GM19025 (cell line): ENCODE measurements around the gene COL5A1.

Experiments used
- ATAC-seq: cut with Tn5 transposase; IDR thresholded peaks from one replicate; pipeline ENCODE4 v1.9.1; 2021; ENCODE audit warnings: mild to moderate bottlenecking, low read depth, moderate library complexity; ENCODE audit not compliant: unreplicated experiment

COL5A1 gene

DNA sequence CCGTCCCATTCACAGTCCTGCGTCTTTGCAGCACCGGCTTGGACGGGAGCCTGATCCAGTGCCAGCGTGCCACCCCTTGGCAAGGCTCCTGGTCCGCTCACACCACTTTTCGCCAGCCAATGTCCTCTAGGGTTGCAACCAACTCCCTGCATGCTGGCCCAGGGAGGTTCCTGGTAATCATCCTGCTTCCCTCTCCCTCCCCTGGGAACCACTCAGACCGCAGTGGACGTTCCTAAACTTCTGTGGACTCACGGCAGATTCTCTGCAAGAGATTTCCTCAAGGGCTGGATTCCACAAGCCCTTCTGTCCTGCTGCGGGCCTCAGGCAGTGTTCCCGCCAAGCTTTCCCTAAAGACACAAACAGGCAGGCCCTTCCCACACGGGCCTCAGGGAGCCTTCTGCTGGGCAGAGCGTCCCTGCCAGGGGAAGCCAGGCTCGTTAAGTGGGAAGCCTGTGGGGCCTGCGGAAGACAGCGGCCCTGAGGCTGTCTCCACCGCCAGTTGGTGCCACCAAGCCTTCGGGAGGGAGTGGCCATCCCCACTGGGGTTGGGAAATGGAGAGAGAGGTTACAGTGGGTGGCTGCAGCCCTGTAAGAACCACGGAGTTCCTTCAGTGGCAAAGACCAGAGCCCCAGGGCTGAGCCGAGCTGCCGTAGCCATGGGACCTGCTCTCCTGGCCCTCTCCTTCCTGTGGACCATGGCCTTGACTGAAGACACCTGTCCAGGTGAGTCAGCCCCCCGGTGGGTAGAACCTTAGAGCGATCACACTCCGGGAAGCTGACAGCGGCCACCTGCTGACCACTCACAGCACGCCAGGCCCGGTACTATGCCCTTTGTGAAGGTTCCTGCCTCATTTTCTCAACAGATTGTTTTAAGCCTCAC is 222.6 kb downstream of the COL5A1 start:
- ATAC-seq, result no peak

- no peak for ATAC-seq
These were observed 223.2 kb downstream of the COL5A1 start for GRCh38 chr9:134864821-134865190.

- ATAC-seq, result no peak
These were observed 226.5 kb downstream of the COL5A1 start for GRCh38 chr9:134867917-134868750.

DNA sequence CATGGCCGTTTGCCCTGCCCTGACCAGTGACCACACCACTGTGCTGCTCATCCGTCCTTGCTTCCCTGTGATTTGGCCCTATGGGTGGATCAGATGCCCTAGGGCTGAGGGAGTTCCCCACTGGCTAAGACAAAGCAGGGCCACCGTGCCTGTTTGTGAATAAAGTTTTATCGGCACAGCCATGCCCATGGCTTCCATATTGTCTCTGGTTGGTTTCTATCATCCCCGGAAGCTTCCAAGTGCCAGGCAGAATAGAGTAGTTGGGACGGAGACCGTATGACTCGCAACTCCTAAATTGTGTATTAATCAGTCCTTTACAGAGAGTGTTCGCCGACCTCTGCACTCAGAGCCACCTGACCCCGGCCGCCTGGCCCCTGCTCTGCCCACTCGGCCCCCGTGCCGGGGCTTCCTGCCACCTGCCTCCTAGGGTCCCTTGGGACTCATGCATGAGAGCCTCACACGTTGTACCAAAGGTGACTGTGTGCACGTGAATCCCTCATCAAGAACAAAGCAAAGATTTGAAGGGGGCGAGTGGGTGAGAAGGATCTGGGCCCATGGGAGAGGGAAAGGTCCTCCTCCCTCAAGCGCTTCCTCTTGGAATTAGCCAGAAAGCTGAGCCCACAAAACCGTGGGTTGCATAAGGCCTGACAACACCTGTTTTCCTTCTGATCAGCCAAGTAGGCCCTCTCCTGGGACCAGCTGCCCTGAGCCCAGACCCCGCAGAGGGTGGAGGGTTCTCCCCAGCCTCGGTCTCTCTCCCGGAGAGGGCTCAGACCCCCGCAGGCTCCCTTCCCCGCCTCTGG is 227.3 kb downstream of the COL5A1 start:
- no peak for ATAC-seq

DNA sequence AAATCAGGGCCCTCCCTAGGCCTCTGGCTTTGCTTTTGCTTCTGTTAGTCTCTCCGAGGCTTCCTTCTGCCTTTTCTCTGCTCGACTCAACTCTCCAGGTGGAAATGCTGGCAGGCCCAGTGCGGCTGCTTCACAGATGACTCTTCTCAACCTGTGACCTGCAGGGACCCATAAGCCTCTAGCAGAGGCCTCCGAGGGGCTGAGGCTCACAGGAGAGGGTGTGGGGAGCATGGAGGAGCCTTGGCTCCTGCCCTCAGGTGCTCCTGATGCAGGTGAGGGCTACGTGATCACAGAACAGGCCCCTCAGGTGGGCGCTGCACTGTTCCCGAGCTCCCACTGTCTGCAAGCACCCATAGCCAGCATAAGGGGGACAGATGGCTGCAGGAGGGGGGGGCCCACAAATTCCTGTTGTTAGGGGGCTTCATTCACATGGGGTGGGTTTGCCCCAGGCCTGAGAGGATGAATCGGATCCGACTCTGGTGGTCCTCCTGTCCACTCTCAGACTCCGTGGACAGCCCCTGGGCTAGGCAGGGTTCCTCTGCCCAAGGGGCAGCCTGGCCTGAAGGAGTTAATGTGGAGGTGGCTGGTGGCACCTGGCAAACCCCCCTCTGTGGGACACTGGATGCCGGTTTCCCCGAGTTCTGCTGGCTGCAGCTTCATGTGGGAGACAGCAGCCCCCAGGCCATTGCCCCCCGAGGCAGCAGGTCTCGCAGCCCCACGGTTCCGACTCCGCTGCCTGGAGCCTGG is 228.1 kb downstream of the COL5A1 start:
- ATAC-seq, result no peak

- no peak for ATAC-seq
These were observed 228.7 kb downstream of the COL5A1 start for GRCh38 chr9:134870301-134870694.

DNA sequence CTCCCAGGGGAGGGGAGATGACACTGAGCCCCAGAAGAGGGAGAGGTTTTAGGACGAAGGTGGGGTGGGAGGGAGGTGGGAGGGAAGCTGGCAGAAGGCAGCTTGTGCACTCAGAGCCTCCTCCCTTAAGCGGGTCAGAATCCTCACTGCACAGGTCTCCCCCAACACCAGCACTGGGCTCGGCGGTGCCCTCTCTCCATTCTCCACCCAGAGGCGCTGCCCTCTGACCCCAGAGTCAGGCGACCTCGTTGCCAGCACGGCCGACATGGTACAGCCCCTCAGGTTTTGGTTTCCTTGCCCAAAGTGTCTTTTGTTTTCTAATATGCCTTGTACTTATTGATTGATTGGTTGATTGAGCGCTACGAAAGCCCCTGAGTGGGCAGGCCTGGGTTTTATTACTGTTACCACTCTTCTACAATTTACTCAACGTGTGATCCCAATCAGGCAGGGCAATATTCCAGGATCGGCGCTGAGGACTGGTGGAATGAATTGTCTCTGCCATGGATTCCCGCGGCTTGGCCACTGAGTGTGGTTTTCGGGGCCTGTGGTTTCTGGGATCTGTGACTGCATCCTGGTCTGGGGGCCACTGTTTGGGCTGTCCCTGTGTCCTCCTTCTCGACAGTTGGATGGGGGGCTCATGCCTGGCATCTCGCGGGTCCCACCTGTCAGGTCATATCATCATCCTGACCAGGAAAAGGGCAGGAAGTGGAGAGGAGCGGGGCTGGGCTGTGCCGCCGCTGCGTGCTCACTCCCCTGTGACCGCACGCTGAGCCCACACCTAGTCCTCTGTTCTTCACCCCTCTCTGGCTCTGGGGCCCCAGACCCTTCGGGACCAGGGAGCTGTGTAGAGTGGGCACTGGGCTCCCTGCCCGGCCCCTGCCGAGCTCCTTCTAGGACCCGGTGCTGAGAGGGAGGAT is 229.4 kb downstream of the COL5A1 start:
- ATAC-seq, result no peak

DNA sequence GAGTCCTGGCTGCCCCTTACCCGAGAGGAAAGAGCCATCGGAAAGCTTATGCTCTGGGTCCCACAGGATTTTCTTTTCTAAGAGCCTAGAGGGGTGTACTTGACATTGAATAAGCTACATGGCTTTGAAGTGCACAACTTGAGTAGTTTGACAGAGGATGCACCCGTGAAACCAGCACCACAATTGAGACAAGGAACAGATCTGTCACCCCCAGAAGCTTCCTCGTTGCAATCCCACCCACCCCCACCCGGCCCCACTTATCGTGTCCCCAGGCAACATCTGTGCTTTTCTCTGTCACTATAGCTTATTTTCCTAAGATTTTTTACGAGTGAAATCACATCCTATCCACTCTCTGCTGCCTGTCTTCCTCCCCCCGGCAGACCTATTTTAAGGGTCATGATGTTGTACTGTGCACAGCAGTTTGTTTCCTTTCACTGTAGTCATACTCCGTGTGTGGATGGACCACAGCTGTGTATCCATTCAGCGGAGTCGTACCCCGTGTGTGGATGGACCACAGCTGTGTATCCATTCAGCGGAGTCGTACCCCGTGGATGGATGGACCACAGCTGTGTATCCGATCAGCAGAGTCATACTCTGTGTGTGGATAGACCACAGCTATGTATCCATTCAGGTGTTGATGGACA is 230.2 kb downstream of the COL5A1 start:
- ATAC-seq, result no peak

DNA sequence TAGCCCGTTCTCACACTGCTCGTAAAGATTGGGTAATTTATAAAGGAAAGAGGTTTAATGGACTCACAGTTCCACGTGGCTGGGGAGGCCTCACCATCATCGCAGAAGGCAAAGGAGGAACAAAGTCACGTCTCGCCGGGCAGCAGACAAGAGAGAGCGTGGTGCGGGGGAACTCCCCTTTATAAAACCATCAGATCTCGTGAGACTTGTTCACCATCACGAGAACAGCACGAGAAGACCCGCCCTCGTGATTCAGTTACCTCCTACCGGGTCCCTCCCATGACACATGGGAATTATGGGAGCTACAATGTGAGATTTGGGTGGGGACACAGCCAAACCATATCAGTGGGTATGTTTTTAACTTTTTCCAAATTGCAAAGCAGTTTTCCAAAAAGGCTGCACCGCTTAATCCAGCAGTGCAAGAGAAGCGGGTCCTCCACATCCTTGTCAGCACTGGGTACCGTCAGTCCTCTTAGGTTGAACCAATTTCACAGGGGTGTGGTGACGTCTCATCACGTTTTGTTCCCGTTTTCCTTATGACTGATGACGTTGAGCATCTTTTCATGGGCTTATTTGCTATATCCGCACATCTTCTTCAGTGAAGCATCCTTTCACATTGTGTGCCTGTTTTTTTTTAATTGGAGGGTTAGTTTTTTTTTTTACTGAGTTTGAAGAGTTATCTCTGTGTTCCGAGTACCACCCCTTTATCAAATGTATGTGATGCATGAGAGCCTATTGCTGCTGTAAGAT is 231.1 kb downstream of the COL5A1 start:
- ATAC-seq, result no peak

- no peak for ATAC-seq
These were observed 233.8 kb downstream of the COL5A1 start for GRCh38 chr9:134875371-134875770.

GRCh38 chr9:134877541-134877940 is 235.9 kb downstream of the COL5A1 start:
- ATAC-seq, result no peak

DNA sequence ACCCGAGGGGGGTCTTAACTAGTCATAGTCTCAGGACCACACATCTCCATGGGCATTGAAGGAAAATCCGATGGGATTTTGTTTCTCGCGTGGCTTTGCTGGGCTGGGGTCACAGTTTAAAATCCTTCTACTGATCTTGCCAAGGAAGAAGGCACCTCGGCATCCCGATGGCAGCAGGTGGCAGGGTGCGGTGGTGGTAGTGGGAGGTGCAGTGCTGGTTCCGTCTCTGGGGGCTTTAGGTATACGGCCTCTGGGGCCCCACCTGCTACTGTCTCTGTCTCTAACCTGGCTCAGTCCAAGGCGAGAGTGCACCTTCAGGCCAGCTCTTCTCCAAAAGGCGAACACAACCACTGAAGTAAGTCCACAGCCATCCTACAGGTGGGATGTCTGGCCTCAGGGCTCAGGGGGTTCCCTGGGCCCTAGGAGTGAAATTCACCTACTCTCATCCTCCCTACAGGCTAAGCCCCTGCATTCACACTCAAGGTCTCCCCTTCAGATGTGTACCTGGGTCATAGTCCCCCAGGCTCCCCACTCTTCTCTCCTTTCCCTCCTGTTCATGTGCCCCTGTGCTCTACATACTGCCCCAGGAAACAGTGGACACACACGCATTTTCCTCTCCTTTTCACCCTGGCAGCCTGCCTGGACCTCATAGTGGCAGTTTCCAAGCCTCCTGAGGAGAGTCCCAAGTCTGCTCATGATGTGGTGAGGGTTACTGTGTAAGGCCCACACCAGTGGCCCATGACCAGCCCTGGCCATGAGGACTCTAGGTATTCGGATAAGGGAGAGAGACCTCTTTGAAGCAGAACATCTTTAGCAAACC is 238.3 kb downstream of the COL5A1 start:
- no peak for ATAC-seq

DNA sequence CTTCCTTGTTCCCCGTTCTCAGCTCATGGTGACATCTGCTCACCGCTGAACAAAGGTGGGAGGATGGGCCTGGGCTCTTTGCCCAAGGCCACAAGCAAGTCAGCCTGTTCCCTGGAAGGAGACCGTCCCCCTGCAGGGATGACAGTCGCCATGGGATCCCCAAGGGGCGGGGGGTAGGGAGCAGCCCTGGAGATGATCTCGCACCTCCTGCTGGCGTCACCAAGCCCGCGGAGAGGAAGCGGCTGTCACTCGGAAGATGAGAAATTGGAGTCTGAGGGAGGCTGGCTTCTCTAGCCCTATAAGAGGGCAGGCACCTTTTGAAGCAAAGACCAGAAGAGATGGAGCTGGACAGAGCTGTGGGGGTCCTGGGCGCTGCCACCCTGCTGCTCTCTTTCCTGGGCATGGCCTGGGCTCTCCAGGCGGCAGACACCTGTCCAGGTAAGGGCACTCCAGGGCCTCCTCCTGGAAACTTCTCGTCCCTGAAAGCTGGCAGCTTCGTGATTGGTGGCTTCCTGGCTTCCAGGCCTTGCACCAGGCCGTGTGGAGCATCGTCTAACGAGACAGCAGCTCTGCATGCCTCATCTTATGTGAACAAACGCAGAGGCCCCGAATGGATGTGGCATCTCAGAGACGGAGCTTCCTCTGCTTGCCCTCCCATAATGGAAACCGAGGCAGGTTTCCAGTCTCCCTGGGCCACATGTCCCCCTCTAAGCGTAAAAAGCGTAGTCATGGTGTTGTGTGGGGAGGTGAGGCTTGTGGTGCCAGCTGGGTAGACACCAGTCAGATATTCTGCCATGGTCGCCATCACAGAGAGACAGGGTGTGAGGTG is 239.1 kb downstream of the COL5A1 start, which contains the start of gene FCN2:
TSS of gene FCN2 (plus strand) at position 327 of the 829 bp plus-strand sequence. CDS start at position 339, 12 bp downstream.
- no peak for ATAC-seq

DNA sequence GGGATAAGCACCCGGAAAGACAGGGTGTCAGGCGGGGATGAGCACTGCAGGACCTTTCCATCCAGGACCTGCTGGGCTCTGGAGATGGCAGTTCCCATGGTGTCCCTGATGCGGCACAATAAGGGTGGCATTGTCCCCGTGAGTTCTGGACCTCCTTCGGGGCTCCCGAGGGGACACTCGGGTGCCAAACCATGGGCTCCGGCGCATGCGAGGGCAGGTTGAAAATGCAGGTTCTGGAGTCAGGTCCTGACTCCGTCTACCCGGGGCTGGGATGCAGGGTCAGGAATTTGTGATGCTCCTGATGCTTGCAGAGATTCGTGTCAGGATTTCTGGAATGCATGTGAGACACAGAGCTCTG is 239.7 kb downstream of the COL5A1 start:
- ATAC-seq, result no peak

- ATAC-seq, result no peak
These were observed 240.7 kb downstream of the COL5A1 start for GRCh38 chr9:134882204-134882785.
